Smooth muscle cell of bladder (primary cell): ENCODE results near the gene SFPQ. TPM values are rescaled to one million over a fixed set of nuclear protein-coding genes. Genes with fewer than 3 reads are reported as not detected.

Source experiments
- total RNA-seq: library from RNA; depleted of rRNA; stranded (reverse); fragments of >200 nt; gene quantifications from 2 replicates; pipeline ENCODE4 v1.2.3, GENCODE V29; 2014

SFPQ gene
- total RNA-seq: 186 and 200 TPM in 2 replicates

GRCh38 chr1:35192853-35193664 is at the start of gene SFPQ:
Gene SFPQ, minus strand, starts transcription at chr1:35193145. Its CDS starts 96 bp downstream, at chr1:35193049.

Other genes starting within 250 kb of the SFPQ start
- 36.6 and 40.2 TPM in 2 replicates for gene TMEM35B, start 207.8 kb downstream of the SFPQ start, total RNA-seq
- 11.8 and 12.7 TPM in 2 replicates for gene ZMYM6, start 161.2 kb downstream of the SFPQ start, total RNA-seq
- 11.2 and 13.2 TPM in 2 replicates for gene ZMYM1, start 113.8 kb downstream of the SFPQ start, total RNA-seq
- gene ZMYM4, start 75.6 kb upstream of the SFPQ start, total RNA-seq: 35.8 and 36.9 TPM in 2 replicates